Measurements from ENCODE around the gene CSGALNACT2.

CSGALNACT2 gene

GRCh38 chr10:43134126-43134905, 3.9 kb upstream of the CSGALNACT2 start:
- POLR2A ChIA-PET (ENCODE audit: low non-redundant PET), result no interaction called here
- CTCF ChIA-PET, result no interaction called here
- no peak overlapping the region for H3K27ac ChIP-seq
- no peak for DNase-seq (ENCODE audit: low spot score)
- no peak for TF ChIP-seq CTCF (conservative IDR thresholded peaks at IDR 0.05; ENCODE audit: low read depth)

- POLR2A ChIA-PET (ENCODE audit: low non-redundant PET), result no interaction called here
- no peak overlapping the region for H3K27ac ChIP-seq
- no peak for TF ChIP-seq CTCF (conservative IDR thresholded peaks at IDR 0.05; ENCODE audit: low read depth)
- no peak for DNase-seq (ENCODE audit: low spot score)
- CTCF ChIA-PET, result no interaction called here
Observed at GRCh38 chr10:43135064-43135463, 3.2 kb upstream of the CSGALNACT2 start.

GRCh38 chr10:43135656-43136055, 2.6 kb upstream of the CSGALNACT2 start:
- CTCF ChIA-PET, result no interaction called here
- POLR2A ChIA-PET (ENCODE audit: low non-redundant PET), result no interaction called here
- H3K27ac ChIP-seq, result no peak overlapping the region
- DNase-seq (ENCODE audit: low spot score), result no peak
- TF ChIP-seq CTCF (conservative IDR thresholded peaks at IDR 0.05; ENCODE audit: low read depth), result no peak

- TF ChIP-seq CTCF (conservative IDR thresholded peaks at IDR 0.05; ENCODE audit: low read depth), result no peak
- ChIA-PET POLR2A (ENCODE audit: low non-redundant PET) (no interaction called here), CTCF (no interaction called here)
- DNase-seq (ENCODE audit: low spot score), result no peak
- H3K27ac ChIP-seq, result no peak overlapping the region
Observed at GRCh38 chr10:43136432-43136831, 1.8 kb upstream of the CSGALNACT2 start.

GRCh38 chr10:43136995-43137716, 1.1 kb upstream of the CSGALNACT2 start:
- ChIA-PET CTCF (no interaction called here), POLR2A (ENCODE audit: low non-redundant PET) (no interaction called here)
- peak overlapping the region; percentile 95 for H3K27ac ChIP-seq

GRCh38 chr10:43137717-43138020, 576 bp upstream of the CSGALNACT2 start:
- no peak for TF ChIP-seq CTCF (conservative IDR thresholded peaks at IDR 0.05; ENCODE audit: low read depth)
- no peak for DNase-seq (ENCODE audit: low spot score)
- H3K27ac ChIP-seq, result peak overlapping the region; percentile 95
- CTCF ChIA-PET, result interaction anchor here (0.6 kb wide), 1 partner anchor 100 kb away, joined by 3 read pairs; no protein-coding TSS in a partner anchor
- POLR2A ChIA-PET (ENCODE audit: low non-redundant PET), result no interaction called here

More at GRCh38 chr10:43136995-43137716, 1.1 kb upstream of the CSGALNACT2 start:
- no peak for DNase-seq (ENCODE audit: low spot score)
- TF ChIP-seq CTCF (conservative IDR thresholded peaks at IDR 0.05; ENCODE audit: low read depth), result no peak
